Measurements from ENCODE around the gene PTPDC1.

PTPDC1 gene, protein sequence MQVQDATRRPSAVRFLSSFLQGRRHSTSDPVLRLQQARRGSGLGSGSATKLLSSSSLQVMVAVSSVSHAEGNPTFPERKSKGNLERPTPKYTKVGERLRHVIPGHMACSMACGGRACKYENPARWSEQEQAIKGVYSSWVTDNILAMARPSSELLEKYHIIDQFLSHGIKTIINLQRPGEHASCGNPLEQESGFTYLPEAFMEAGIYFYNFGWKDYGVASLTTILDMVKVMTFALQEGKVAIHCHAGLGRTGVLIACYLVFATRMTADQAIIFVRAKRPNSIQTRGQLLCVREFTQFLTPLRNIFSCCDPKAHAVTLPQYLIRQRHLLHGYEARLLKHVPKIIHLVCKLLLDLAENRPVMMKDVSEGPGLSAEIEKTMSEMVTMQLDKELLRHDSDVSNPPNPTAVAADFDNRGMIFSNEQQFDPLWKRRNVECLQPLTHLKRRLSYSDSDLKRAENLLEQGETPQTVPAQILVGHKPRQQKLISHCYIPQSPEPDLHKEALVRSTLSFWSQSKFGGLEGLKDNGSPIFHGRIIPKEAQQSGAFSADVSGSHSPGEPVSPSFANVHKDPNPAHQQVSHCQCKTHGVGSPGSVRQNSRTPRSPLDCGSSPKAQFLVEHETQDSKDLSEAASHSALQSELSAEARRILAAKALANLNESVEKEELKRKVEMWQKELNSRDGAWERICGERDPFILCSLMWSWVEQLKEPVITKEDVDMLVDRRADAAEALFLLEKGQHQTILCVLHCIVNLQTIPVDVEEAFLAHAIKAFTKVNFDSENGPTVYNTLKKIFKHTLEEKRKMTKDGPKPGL

DNA sequence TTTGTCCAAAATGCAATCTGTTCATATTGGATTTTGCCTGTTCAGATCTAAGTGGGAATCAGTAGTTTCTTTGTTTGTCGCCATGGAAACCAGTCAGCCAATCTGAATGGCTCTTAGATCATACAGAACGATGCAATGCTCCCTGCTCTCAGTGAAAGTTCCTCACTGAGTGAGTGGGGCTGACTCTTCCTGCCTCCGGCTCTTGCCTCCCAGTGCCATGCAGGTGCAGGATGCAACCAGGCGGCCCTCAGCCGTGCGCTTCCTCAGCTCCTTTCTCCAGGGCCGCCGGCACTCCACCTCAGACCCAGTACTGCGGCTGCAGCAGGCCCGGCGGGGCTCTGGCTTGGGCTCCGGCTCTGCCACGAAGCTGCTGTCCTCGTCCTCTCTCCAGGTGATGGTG lies at the start of gene PTPDC1:
TSS of gene PTPDC1 (plus strand) at position 151 of the 400 bp plus-strand sequence. CDS start at position 218, 67 bp downstream.
- DNase-seq, result no peak

- DNase-seq, result no peak
Observed at GRCh38 chr9:94034511-94034910, 49.8 kb upstream of the PTPDC1 start.

DNA sequence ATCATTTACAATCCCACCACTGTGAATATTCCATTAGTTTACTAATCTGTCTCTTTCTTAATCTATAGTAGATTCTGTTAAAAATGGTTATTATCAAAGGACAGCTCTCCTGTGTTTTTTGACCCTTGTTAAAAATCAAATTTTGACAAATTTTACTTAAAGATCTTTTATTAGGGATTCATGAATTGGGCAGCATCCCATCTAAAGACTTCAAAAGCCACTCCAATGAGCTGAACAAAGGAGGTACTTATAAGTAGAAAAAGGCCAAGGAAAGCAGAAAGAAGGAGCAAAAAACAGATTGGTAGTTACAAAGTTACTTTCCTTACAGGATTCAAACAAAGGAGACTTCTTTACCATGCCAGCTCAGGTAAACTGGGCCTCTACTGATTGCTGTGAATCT lies 44.5 kb upstream of the PTPDC1 start:
- no peak for DNase-seq

DNA sequence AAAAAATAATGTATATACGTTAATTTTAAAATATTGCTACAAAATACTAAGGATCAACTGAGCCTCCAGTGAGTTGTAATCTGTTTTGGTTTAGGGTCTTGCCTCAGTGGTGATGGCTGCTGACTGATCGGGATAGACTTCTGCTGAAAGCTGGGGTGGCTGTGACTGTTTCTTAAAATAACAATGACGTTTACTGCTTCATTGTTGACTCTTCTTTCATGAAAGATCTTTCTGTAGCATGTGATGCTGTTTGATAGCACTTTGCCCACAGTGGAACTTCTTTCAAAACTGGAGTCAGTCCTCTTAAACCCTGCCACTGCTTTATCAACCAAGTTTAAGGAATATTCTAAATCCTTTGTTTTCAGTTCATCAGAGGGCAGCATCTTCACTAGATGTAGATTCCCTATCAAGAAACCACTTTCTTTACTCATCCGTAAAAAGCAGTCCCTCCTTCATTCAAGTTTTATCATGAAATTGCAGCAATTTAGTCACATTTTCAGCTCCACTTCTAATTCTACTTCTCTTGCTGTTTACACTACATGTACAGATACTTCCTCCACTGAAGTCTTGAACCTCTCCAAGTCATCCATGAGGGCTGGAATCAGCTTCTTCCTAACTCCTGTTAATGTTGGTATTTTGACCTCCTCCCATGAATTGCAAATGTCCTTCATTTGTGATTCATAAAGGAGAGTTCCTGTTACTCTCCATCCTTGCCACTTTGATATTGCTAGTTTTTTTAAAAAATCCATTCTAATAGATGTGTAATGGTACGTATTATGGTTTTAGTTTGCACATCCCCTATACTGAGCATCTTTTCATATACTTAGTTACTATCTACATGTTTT lies 41.5 kb upstream of the PTPDC1 start:
- DNase-seq, result no peak

- DNase-seq, result no peak
Observed at GRCh38 chr9:94054716-94055115, 29.5 kb upstream of the PTPDC1 start.

DNA sequence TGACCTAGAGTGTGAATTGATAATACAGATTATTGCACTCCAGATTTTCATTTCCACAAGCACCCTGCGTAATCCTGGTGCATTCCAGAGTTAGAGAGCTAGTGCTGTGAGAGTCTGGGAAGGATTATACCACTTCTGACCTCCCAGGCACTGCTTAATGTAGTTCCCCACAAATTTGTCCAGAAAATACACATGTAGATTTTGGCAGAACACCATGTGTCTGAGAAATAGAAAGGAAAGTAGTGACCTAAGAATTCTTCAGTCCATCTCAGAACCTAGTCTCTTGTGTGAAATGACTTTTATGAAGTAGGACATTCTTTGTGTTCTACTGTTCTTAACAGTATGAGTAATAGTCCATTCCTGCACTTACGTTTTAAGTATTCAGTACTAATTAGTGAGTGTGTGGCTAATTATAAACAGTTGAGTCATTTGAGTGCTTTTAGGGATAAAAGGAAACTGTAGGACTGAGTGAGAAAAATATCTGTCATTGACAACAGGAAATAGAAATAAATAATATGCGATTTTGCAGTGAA lies 27.8 kb upstream of the PTPDC1 start:
- DNase-seq, result no peak

DNA sequence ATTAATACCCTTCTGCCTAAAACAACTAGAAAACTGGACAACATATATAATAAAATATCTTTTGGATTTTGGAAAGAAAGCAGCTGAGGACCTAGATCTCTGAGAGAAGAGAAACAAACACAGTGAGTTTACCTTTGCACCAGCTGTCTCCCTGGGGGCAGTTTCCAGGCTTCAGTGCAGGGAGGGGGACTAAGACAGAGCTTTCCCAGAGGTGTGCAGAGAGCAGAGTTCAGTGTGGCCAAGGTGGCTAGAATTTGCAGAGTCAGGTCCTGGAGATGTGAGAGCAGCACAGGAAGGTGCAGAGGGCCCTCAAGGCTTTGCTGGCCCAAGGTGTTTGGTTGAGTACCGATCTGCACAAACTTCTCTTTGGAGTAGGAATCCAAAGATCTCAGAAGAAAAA lies 26.3 kb upstream of the PTPDC1 start:
- no peak for DNase-seq

DNA sequence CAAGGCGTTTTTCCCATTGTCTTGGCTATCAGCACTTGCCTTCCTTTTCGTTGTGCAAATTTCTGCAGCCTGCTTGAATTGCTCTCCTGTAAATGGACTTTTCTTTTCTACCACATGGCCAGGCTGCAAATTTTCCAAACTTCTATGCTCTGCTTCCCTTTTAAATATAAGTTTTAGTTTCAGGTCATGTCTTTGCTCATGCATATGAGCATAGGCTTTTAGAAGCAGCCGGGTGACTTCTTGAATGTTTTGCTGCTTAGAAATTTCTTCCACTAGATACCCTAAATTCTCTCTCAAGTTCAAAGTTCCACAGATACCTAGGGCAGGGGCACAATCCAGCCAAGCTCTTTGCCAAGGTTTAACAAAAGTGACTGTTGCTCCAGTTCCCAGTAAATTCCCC lies 22.4 kb upstream of the PTPDC1 start:
- no peak for DNase-seq

GRCh38 chr9:94065535-94065961 lies 18.7 kb upstream of the PTPDC1 start:
- peak; percentile 62 for DNase-seq

DNA sequence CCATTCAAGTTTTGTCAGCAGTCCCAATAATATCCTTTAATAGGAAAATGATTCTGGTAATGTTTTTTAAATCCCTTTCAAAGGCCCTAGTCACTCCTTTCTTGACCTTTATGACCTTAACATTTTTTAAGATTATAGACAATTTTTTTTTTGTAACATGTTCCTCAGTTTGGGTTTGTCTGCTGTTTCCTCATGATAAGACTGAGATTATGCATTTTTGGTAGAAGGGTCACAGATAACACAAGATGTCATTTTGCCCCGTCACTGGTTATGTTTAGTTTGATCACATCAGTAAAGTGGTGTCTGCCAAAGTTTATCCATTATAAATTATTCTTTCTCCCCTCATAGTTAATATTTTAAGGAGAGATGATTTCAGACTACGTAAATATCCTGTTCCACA lies 16.0 kb upstream of the PTPDC1 start:
- DNase-seq, result no peak

GRCh38 chr9:94076557-94076956 lies 7.7 kb upstream of the PTPDC1 start:
- no peak for DNase-seq

- DNase-seq, result no peak
Observed at GRCh38 chr9:94078086-94078485, 6.2 kb upstream of the PTPDC1 start.

DNA sequence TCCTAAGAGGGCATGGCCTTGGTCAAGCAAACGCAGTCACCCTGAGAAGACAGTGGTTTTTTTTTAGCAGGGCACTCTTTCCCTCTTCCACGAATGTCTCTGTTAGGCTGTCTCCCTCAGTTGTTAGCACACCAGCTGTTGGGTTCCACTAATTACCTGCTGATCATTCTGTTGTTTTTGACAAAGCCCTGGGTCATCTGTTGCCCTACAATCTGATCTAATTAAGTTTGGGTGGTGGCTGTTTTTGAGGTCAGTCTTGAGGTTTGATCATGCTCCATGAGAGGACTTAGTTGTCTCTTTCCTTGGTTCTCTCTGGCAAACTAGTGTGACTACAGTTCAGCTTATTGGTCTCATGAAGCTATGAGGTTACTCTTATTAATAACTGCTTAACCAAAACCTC lies 5.0 kb upstream of the PTPDC1 start:
- DNase-seq, result no peak

- no peak for DNase-seq
Observed at GRCh38 chr9:94080249-94080648, 4.0 kb upstream of the PTPDC1 start.

DNA sequence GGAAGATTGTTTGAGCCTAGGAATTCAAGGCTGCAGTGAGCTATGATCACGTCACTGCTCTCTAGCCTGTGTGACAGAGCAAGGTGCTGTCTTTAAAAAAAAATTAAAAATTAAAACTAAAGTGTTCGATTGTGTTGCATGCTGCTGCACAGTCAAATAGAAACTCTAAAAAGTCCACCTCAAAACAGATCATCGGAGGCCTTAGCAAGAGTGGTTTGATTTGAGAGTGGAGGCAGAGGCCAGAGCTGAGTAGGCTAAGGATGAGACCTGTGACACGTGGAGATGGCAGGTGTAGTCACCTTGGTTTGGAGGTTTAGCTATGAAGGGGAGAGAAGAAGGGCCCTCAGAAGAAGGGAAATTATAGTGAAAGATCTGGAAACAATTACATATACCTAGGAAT lies 2.8 kb upstream of the PTPDC1 start:
- DNase-seq, result no peak

DNA sequence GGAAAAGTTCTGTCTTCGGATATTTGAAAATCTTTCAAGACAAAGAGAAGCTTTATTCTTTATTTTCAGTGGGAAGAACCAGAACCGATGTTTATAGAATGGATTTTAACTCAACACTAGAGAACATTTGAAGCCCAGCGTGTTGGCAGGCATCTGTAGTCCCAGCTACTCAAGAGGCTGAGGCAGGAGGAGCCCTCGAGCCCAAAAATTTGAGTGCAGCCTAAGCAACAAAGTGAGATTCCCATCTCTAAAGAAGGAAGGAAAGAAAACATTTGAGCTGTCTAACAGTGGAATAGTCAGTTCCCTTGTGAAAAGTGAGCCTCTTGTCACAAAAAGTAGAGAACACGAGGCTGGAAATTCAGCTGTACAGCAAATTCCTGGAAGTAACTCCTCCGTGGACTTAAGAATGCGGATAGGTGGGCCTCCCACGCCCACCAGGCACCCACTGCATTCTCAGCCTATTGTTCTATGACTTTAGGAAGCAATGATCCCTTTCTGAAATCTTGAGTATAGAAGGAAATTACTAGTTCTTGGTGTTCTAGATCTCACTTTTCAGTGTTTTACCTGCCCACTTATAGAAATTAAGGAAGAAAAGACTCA lies 2.3 kb upstream of the PTPDC1 start:
- DNase-seq, result no peak

GRCh38 chr9:94082553-94082952 lies 1.7 kb upstream of the PTPDC1 start:
- DNase-seq, result no peak

- DNase-seq, result no peak
Observed at GRCh38 chr9:94082956-94083355, 1.3 kb upstream of the PTPDC1 start.

GRCh38 chr9:94083384-94083783 lies 880 bp upstream of the PTPDC1 start:
- DNase-seq, result no peak

DNA sequence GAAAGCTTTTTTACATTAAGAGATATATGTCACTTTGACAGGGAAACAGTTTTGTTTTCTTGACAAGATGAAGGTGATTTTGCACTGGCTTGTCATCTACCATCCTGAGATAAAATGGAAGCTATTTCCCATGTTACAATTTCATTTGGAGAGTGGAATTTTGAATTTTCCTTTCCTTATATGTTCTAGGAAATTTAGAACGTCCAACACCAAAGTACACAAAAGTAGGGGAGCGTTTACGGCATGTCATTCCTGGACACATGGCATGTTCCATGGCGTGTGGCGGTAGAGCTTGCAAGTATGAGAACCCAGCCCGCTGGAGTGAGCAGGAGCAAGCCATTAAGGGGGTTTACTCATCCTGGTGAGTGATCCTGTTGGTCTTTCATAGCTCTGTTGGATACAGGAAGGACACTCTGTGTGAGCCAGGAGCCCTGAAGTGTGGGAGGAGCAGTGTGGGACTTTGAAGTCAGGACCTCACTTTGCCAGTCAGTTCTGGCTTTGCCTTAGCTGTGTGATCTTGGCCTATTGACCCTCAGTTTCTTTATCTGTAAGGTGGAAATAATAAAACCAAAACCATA lies 887 bp downstream of the PTPDC1 start:
- no peak for DNase-seq

GRCh38 chr9:94086486-94087345 lies 2.5 kb downstream of the PTPDC1 start:
- no peak for DNase-seq

Measured in activated T-cell treated with anti-CD3 and anti-CD28 coated beads, Interleukin-2, amount 50 U/mL, for 1 hour (primary cell).